DMS114 treated with DMSO at 0.1 percent for 48 hours (cell line): ENCODE data around the gene GSTA4.
A peak's percentile ranks its signal among the peaks of the same experiment; 100 is the strongest.
"Not testable (repeated sequence)": the region's sequence is repeated elsewhere in the genome, so short reads cannot be mapped to it uniquely, and the experiment has no call there.

Source experiments
- DNase-seq: peaks from one replicate; lab custom pipeline; 2025; ENCODE audit not compliant: unreplicated experiment; lab: John Stamatoyannopoulos, UW

Gene GSTA4

DNA sequence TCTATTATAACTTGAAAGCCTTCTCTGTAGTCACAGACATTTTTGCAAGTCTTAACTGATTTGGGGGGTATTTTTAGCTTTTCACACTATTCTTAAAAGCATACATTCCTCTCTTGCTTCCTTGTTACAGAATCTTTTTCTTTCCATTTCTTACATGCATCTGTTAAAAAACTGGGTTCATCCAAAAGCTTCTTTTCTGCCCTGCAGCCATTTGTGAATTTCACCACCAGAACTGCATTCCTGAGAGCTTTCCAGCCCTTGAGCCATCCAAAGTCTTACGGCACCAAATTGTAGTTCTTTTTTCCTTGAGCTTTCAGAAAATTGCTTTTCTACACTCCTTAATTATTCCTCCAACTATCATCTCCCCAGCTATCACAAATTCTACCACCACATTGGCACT, 19.7 kb upstream of the GSTA4 start:
- no peak for DNase-seq

DNA sequence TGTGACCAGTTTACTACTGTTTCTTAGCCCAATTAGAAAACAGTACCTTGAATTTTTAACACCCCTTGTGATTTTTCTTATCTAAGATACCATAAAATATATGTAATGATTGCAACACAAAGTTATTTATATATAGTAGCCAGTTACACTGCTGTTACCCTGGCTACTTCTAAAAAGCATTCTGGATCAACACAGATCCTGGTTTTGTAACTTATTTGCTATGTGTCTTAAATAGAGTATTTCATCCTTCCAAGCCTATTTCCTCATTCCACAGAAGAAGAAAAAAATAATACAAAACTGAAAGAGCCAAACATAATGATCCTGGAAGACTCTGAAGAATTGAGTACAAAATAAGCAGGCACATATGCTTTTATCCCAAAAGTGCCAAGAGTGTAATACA, 19.0 kb upstream of the GSTA4 start:
- DNase-seq: no peak

DNA sequence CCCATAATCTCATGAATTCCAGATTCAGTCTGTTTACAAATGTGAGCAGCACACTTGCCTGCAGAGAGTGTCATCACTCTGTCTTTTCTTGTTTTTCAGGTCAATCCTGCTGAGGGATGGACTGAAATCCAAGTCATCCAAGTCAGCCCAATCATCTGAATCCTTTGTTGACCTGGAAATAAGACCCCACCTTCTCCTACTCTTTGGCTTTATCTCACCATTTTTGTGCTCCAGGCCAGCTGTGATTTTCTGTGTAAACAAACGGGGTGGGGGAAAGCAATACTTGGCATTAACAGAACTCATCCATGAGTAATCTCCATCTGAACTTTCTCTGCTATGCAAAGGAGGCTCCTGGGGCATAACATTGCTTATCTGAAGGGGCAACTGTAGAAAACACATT, 16.9 kb upstream of the GSTA4 start:
- DNase-seq: no peak

DNA sequence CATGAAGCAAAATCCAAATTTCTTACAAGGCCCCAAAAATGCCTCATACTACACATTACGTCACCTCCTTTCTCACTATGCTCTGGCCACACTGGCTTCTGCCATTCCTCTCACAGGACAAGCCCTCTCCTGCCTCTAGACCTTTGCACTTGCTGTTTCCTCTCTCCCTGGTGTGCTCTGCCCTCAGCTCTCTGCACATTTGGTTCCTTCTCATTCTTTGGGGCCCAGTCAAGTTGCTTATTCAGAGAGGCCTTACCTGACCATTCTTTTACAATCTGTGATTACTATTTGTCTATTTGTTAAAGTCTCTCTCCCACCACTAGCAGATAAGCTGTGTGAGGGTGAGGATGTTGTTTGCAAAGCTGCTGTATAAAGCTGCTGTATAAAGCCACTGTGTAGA, 15.4 kb upstream of the GSTA4 start:
- no peak for DNase-seq

DNA sequence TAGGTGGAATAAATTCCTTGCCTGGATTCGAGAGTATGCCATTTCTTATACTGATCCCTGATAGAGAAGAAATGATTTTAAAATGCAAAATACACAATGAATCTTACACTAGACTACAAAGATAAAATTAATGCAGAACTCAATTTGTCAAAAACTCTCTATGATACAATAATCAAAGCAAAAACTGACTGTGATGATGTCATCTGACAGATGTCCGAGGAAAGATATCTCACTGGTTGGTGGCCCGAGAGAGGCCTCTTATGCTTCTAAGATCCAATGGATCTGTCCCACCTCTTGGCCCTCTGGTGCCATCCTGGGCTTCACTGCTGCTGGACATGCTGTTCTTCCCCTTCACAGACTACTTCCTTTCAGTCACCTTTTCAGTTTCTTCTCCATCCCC, 14.4 kb upstream of the GSTA4 start:
- no peak for DNase-seq

DNA sequence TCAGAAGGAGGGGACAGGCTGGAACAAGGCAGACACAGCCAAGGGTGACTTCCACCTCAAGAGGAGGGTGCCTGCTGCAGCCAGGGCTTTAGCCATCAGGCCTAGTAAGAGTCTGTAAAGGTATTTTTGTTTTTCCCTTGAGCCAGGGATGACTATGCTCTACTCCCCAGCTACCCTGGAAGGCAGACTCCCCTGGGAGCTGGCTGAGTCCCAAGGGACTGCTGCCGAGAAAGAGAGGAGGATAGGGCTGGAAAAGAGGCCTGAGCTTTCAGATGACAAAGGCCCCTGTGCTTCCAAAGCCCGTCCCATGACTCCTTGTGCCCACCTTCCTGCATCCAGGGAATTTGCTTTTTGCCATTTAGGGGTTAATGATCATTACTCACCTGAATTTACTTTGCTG, 14.0 kb upstream of the GSTA4 start:
- DNase-seq: no peak

DNA sequence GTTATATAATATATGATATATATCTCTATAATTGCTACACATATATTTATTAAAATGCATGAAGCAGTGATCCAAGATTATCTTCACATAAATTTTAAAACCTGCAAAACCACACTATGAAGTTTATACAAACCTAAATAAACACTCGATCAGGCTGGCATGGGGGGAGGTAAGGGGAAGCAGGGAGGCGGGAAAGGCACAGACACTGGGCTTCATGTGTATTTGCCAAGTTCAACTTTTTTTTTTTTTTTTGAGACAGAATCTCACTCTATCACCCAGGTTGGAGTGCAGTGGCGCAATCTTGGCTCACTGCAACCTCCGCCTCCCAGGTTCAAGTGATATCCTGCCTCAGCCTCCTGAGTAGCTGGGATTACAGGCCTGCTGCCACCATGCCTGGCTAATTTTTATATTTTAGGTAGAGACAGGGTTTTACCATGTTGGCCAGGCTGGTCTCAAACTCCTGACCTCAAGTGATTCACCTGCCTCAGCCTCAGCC, 13.2 kb upstream of the GSTA4 start:
- not testable (repeated sequence) for DNase-seq

DNA sequence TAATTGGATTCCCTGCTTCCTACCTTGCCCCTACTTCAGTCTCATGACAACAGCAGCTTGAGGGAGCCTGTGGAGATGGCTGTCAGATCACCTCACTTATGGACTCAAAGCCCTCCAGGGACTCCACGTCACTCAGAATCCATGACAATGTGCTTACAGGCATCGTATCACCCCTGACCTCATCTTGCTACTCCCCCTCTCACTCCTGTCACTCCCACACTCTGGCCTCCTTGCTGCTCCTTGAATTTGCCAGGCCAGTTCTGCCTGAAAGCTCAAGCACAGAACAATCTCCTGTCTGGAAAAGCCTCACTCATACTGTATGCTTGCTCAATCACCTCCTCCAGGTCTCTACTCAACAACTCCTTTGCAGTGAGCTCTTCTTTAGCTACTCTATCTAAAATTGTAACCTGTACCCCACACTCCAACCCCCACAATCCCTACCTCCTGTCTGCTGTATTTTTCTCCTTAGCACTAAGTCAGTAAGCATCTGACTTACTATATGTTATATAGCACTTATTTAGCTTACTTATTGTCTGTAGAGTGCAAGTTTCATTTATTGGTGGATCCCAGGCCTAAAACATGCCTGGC, 10.7 kb upstream of the GSTA4 start:
- no peak for DNase-seq

DNA sequence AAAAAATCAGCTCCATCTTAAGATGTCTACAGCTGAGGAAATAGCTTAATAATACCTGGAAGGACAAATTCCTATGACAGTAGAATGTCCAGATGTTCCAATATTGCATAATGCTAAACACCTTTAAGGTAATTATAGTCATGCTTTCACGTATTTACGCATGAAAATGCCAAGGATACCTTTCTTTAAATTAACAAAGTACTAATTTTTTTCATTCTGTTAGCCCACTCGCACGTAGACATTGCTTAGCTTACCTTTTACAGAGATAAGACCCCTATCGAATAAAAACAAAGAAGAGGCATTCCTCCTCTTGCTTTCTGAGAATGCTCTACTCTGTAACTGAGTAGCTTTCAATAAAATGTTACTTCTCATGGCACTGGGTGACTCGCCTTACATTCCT, 4.4 kb upstream of the GSTA4 start:
- DNase-seq: no peak

DNA sequence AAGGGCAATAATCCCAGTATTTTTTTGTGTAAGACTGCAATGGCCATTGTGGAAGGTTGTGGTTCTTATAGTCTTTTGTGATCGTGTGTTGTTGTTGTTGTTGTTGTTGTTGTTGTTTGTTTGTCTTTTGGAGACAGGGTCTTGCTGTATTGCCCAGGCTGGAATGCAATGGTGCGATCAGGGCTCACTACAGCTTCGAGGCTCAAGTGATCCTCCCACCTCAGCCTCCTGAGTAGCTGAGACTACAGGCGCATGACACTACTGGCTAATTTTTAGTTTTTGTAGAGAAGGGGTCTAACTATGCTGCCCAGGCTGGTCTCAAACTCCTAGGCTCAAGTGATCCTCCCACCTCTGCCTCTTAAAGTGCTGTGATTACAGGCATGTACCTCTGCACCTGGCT, 3.5 kb upstream of the GSTA4 start:
- no peak for DNase-seq

DNA sequence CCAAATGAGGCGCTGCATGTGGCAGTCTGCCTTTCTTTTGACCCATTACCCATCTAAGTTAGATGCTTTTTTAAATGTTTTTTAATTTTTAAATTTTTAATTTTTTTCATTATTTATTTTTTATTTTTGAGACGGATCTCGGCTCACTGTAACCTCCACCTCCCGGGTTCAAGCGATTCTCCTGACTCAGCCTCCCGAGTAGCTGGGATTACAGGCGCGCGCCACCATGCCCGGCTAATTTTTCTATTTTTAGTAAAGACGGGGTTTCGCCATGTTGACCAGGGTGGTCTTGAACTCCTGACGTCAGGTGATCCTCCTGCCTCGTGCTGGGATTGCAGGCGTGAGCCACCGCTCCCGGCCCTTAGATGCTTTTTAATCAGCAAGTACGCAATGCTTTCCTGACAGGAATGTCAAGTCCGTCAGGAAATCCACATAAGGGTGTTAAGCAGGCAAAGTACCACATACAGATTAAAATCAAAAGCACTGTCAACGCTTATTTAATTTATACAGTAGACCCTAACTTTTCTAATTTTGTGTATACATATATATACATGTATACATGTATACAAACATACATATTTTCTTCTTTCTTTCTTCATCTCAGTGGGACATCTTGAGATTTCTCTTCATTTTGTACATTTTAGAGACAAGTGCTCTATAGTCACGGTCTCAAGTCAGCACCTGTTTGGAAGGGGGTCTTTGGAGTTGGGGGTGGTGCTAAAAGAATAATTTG, 995 bp upstream of the GSTA4 start:
- DNase-seq: peak; percentile 58

DNA sequence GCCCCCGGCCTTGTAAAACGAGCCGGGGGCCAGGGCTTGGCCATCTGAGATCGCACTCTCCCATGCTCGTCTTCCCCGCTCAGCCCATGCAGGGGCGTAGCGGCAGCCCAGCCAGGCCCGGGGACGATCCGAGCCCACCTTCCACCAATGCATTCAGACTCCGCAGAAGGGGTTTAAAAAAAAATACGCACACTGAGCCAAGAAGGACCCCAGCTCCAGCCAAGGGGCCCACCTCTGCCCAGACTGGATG, 320 bp downstream of the GSTA4 start:
- DNase-seq: no peak

DNA sequence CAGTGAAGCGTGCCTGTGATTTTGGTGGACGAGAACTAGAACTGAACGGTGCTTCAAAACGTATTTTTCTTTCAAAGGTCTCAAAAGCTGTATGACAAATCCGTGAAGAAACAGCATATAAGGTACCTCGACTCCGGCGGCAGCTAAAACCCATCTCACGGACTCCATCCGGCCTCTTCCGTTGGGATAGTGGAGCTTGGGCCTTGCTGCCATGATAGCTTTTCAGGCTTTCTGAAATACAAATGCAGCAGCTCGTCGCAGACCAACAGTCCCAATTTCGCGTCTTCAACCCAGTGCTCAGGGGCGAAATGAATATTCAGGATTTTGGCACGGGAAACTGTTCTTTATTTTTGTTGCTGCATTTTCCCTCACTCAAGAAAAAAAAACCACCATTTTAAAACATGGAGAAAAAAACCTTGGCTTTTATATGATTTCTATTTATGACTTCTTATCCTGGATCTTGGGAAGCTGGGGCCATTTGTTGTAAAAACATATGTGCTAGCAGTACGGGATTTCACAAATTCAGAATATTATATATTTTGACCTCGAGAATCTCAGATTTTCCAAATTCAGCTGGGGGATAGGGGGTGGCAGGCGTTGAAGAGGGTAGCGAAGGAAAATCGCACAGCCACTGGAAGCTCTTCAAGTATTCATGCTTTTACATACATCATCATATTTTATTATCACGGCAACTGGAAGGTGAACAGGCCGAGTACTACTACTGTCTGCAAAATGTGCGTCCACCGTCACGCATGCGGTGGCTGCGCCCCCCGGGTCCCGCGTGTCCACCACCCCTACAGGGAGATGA, 849 bp downstream of the GSTA4 start:
- DNase-seq: peak; percentile 50

DNA sequence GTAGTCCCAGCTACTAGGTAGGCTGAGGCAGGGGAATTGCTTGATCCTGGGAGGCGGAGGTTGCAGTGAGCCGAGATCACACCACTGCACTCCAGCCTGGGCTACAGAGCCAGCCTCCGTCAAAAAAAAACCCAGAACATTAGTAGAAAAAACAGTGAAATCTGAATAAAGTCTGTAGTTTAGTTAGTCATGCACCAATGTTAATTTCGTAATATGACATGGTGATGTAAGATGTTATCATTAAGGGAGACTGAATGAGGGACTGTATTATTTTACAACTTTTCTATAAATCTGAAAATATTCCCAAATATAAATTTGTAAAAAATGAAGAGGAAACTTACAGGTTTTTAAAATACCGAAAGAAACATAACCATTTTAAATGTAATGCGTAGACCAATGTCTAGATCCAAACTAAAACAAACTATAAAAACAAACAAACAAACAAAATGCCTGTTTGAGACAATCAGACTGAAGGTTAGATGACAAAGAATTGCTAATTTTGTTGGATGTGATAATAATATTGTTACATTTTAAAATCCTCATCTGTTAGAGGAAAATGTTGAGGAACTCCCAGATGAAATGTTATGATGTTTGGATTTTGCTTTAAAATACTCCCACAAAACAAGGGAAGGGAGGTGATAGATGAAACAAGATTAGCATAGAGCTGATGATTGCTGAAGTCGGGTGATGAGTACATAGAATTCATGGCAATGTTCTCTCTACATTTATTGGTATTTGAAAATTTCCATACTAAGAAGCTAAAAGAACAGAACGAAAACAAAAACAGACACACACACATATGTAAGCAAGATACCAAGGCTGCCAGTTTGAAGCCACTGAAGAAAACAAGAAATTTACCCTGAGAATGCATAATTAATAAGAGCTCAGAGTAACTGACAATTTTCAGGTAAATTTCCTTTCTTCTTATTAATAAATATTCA, 1.8 kb downstream of the GSTA4 start:
- DNase-seq: no peak

DNA sequence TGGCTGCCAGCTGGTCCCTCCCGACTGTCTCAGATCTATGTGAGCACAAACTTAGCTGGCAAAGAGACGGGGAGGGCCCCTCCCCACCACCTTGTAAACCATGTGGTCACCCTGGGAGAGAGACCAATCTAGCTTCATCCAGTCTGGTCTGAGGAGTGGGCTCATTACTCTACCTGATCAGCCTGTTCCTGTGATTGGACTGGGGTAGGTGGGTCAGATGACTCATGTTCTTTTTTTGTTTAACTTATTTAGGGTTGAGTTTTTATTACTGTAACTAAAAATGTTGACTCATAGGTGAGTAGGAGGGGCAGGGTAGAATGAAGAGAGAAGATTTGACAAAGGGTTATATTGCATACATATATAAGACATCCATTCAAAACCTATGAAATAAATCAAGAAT, 4.7 kb downstream of the GSTA4 start:
- DNase-seq: no peak

DNA sequence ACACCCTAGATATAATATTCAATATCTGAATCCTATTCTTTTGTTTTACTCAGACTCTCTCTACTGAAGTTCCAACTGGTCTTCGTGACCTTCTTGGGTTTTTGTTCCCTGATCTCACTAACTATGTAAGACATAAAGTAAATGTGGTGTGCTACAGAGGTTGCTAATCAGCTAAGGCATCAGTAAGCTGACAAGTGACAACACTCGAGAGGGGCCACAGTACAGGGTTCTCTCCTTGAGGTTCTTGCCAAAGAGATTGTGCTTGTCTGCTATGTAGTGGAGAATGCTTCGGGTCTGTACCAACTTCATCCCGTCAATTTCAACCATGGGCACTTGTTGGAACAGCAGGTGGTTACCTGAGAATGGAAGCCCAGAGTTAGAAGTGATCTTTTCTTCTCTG, 9.9 kb downstream of the GSTA4 start:
- DNase-seq: no peak

DNA sequence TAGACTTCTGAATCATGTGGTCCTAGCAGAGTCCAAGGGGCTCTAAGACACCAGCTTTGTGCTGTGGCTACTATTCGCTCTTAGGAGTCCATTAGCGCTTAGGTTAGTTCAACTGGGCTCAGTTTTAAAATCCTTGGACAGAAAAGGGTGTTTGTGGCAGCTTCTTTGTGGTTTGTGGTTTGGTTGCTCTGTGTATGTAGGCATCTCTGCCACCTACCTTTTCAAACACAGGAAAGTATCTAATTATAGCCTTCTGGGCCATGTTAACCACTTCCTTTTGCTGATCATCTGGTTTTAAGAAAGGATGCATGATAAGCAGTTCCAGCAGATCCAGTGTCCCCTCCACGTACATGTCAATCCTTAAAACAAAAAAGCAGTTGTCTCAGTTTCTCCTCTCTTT, 10.8 kb downstream of the GSTA4 start:
- no peak for DNase-seq

DNA sequence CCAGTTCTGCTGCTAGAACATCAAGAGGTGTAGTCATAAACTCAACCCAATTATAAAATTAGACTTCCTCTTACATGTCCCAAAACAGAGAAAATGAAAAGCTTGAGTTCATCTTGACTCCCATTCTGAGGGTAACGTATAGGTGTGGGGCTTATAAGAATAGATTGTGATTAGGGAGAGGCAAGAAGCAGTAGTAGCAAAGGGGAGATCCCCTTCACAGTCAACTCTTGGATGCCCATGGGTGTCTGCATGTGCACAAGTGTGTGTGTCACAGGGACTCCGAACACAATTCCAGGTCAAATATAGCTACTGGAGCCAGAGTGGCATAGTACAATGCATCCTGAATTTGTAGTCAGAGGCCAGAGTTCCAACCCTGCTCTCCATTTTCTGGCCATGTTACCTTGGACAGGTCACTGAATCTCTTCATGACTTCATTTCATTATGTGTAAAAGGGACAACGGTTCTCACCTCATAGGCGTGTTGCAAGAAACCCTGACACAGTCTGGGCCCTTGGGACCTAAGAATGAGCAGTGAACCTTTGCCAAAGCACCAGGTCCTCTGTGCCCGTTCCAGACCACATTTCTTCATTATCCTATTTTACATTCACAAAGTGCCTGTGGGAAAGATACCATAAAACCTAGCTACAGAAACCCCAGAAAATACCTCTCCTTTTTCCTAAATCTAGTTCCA, 11.8 kb downstream of the GSTA4 start:
- DNase-seq: no peak

DNA sequence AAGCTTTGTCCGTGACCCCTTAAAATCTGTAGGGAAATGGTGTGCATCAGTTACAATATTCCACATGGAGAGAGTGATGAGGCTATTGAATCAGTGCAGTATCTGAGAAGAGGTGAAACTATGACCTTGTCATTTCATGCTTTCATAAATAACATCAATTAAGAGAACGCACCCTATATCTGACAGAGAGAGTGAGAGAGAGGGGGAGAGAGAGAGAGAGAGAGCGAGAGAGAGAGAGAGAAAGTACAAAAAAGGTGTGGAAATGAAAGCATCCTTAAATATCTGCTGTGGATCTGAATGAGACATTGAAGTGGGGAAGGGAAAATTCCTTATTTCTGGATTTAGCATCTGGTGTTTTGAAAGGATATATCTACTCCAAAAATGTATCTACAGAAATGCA, 12.4 kb downstream of the GSTA4 start:
- DNase-seq: no peak

DNA sequence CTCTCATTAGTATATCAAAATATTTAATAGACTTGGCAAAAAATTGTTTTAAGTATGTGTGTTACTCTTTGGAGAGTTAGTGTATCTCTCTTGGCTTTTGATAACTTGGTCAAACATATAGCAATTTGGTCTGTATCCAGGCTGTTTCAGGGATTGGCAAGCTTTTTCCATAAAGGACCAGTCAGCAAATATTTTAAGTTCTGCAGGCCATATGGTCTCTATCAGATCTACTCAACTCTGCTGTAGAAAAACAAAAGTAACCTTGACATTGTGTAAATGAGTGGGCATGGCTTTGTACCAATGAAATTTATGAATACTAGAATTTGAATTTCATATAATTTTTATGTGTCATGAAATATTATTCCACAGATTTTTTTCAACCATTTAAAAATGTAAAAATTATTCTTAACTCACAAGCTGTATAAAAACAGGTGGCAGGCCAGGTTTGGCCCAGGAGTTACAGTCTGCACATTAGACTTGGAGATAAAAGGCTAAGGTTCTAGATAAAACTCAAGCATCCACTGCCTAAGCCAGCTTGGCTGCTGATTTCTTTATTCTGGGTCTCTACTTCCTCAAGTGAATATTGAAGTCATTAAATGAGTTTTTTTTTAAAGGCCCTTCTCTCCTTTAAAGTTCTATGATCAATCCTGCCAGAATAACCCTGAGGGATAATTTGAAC, 13.7 kb downstream of the GSTA4 start:
- no peak for DNase-seq
